Smooth muscle cell of the brain vasculature (primary cell): ENCODE results near the gene RANBP3.
A peak's percentile ranks its signal among the peaks of the same experiment; 100 is the strongest.
"Not testable (repeated sequence)": the region's sequence is repeated elsewhere in the genome, so short reads cannot be mapped to it uniquely, and the experiment has no call there.

Experiments used
- DNase-seq: peaks from one replicate; pipeline ENCODE4 v3.0.0-alpha.2; 2012; ENCODE audit warnings: low read depth, low spot score

RANBP3 gene, protein sequence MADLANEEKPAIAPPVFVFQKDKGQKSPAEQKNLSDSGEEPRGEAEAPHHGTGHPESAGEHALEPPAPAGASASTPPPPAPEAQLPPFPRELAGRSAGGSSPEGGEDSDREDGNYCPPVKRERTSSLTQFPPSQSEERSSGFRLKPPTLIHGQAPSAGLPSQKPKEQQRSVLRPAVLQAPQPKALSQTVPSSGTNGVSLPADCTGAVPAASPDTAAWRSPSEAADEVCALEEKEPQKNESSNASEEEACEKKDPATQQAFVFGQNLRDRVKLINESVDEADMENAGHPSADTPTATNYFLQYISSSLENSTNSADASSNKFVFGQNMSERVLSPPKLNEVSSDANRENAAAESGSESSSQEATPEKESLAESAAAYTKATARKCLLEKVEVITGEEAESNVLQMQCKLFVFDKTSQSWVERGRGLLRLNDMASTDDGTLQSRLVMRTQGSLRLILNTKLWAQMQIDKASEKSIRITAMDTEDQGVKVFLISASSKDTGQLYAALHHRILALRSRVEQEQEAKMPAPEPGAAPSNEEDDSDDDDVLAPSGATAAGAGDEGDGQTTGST

DNA sequence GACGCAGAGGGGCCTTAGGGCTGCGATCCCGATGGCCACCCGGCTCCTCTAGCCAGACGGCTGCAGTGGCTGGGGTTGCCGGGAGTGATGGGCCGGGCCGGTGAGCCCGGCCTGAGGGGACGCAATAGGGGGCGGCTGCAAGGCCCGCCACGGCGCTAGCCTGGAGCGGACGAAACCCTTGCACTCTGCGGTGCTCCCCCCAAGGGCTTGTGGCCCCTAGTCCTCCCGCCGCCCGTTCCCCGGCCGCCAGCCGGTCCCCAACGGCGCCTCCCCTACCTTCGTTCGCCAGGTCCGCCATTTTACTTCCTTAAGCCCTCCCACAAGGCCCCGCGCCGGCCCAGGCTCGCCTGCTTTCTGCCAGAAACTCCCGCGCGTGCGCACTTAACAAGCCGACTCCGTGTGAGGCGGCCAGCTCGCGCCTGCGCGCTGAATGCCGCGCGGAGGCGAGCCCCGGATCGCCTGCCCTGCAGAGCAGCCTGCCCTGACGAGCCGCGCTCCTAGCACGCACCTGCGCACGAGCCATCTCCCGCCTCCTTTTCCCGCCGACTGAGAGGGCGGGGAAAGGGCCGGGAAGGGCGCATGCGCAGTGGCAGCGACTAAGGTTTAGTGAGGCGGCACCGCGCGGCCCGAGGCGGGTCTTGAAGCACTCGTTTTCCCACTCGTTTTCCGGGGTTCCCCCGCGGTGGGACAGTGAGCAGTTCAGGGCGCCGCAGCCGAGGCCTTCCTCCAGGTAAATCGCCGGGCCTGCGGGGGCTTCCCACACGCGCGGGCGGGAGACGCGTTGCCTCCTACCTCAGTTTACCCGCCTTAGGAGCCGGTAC lies at the start of gene RANBP3:
Gene RANBP3 (minus strand): TSS at position 356 of the 821 bp plus-strand sequence. CDS start 58 bp downstream, at position 298.
- DNase-seq = peak; percentile 99

DNA sequence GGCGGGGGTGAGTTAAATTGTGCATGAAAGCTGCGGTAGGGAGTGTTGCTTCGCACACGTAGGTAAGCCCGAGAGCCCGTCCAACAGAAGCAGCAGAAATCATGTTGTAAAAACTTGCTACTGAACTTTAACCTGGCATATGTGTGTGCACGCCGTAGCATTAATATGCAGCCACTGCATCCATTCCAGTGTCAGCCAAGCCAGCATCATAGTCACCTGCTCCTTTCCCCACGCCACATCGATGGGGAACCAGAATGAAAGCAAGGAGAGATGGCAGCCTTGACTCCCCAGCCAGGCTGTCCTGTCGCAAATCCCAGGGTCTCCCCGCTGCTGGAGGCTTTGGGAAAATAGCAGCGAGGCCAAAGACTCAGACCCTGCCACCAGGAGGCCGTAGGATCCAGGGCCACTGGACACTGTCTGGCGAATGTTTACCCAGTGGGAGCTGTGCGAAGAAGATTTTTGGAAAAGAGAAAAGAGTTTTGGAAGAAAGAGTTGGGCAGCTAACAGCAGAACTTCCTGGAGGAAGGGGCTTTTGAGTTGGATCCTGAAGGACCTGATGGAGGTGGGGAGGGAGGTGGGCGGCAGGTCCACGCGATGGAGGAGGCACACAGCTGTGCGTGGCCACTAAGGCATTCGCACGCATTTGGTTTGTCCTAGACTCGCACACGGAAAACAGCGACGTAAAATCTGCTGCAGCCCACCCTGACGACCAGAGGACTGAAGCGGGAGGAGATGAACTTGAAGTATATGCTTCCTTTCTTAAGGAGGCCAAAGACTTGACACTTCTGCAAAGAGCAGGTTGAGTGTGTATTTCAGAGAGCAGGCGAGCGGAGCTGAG lies 48.7 kb upstream of the RANBP3 start:
- no peak for DNase-seq

DNA sequence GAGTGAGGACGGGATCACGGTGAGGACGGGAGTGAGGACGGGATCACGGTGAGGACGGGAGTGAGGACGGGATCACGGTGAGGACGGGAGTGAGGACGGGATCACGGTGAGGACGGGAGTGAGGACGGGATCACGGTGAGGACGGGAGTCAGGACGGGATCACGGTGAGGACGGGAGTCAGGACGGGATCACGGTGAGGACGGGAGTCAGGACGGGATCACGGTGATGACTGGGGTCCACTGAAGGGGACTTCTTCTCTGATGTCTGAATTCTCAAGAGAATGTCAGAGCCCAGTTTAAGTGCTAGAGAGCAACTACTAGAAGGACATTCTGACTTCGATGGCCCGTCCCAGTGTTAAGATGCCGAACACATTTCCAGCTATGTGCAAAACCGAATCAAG lies 46.8 kb upstream of the RANBP3 start:
- not testable (repeated sequence) for DNase-seq

DNA sequence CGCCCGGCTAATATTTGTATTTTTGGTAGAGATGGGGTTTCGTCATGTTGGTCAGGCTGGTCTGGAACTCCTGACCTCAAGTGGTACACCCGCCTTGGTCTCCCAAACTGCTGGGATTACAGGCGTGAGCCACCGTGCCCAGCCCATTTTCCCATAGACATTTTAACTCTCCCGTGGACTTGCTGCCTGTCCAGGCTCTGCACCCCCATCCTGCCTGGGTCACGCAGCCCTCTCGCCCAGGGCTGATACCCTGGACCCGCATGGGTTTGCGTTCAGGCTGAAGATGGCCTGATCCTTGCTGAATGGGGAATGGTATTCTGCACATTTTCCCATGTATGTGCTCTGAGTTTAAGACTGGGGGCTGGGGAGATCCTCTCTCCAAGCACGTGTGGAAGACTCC lies 46.0 kb upstream of the RANBP3 start:
- no peak for DNase-seq

DNA sequence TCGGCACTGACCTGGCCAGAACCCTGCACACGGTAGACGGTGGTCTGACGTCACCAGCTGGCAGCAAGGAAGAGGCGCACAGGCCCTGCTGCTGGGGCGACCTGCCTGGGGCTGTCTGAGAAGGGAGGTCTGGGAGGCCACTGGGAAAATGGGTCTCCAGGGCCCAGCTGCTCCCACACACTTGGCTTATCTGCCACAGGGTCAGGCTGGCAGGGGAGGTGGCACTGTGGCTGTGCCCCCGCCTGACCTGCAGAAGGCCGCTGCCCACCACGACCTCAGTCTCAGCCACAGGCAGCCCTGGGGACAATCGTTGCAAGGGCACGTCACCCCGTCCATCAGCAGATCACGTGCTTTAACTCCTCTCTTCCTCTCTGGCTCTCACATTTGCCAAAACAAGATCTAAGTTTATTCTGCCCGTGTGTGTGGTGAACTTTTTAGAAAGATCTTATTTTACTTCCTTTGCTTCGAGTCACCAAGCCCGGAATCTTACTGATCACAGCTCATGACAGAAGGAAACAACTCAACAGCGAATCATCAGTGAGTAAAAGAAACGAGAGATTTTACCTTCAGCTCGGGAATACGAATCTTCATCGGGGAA lies 45.2 kb upstream of the RANBP3 start:
- no peak for DNase-seq

DNA sequence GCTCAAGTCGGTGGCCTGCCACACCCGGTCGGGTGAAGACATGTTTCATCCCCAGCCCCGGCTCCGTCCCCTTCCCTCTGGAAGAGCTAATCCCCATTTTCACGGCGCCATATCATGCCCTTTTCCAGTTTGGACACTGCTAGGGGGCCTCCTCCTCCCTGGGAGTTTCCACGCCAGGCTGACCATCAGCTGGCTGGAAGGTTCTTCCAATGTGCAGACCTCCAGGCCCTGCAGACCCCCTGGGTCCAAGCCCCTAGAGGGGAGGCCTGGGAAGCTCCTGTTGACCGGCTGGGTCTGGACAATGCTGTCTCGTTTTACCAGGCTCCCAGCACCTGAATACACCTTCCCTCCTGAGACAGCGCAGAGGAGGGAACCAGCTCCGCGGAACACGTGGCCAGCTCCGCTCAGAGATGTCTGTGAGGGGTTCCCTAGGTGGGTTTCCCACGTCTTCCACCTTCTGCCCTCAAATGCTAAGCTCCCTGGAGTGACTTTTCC lies 44.7 kb upstream of the RANBP3 start:
- DNase-seq = no peak

DNA sequence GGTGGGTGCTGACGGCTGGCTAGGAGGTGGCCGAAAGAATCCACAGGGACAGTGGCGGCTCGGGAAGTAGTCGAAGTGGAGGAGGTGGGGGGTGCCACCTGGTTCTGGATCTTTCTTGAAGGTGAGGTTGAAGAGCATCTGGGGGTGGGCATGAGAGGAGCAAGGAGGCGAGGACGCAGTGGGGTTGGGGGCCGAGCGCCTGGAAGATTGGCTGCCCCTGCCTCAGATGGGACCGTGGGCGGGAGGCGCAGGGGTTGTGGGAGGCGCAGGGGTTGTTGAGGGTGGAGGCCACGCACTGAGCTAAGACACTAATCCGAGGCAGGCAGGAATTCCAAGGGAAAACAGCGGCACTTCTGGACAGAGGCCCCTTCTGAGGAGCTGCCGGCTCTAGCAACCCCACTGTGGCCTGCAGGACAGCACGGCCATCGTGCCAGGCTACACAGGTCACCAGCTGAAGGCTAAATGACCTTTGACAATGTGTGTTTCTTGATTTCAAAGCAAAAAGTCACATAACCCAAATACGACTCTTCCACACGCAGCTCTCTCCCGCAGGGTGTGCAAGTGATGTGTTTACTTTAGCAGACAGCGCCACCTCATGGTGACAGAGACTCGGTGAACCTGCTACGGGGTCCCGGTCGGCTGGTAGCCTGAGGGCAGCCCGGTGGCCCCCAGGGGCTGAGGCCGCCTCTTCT lies 44.1 kb upstream of the RANBP3 start:
- DNase-seq = peak; percentile 73

DNA sequence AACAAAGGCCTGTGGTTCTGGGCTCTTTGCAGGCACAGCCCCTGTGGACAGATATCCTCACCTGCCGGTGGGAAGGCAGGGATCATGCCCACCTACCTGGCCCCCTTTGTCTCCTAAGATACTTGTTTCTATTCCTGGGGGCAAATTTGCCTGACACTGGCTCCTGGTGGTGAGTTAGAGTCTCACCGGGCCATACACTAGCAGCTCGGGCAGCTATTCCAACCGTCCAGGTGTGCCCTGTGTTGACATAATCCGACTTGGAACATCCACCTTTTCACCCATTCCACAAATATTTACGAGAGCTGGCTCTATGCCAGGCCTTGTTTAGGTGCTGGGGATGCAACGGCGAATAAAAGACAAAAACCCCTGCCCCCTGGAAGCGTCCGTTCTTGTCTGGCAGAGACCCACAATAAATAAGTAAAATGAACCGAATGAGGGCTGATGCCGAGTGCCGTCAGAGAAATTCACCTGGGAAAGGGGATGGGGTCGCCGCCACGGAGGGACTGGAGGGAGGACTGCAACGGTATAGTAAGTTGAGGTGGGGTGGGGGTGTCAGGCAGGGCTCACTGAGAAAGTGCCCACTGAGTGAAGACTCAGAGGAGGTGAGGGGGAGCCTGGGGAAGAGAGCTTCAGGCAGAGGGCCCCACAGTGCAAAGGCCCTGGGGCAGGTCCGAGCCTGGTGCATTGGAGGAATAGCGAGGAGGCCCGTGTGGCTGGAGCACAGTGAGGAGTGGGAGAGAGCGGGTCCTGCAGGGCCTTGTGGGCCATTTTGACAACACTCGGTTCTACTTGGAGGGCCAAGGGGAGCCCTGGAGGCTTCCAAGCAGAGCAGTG lies 43.2 kb upstream of the RANBP3 start:
- DNase-seq = no peak

DNA sequence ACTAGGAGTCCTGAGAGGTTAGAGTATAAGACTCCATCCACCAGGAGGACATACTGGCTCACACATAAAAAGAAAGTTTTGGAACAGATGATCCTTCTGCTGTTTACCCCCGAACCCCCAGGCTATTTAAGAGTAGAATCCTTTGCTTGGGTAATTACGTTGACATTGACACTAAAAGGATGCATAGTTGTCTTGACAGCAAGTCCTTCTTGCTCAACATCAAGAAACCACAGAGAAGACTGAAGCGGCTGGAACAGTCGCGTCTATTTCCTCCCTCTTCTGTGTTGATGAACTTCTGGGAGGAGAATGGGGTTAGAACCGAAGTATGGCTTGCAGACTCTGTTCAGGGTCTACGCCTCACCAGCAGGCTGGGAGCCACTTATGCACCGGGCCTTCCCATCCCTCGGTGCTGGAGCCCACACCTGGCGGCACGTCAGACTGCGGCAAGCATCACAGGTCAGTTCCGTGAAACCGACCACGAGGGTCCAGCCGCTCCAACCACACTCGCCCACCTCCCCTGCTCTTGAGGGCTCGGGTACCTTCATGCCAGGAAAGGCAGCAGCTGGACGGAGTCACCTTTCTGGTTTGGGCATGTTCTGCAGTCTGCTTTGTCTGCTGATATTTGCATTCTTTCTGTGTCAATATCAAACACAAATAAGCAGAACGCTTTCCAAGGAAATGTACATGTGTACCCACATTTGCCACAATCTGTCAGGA lies 42.4 kb upstream of the RANBP3 start:
- DNase-seq = no peak

DNA sequence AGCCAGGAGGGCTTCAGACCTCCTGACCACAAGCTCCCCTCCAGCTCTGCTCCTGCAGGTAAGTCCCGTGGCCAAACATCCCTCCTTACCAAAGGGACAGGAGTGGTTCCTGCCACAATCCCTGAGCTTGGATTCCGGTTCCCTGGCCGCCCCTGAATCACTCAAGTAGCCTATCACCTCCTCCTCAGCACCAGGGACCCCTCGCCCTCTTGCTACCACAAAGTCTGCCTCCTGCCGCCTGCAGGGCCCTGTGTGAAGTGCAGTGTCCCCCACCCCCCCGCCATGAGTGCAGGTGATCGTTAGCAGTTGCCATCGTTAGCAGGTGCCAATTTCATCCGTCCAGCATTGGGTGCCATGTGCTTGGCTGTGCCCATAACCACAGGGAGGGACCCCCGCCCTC lies 40.8 kb upstream of the RANBP3 start:
- DNase-seq = no peak

DNA sequence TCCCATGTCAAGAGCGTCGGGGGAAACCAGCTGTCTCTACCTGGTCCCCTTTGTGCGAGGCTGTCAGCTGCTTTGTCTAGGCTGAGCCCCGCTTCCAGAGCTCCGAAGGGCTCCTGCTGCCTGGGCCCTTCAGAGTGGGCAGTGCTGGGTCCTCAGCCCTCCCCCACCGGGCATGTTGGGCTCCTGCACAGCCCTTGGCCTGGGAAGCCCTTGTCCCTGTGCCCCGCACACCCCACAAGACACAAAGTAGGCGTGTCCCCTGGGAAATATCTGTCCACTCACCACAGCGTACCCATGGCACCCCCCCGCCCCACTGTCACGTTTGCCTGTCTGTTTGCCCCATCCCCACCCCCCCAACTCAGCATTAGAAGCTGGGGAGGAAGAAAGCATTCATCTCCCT lies 39.6 kb upstream of the RANBP3 start:
- no peak for DNase-seq

DNA sequence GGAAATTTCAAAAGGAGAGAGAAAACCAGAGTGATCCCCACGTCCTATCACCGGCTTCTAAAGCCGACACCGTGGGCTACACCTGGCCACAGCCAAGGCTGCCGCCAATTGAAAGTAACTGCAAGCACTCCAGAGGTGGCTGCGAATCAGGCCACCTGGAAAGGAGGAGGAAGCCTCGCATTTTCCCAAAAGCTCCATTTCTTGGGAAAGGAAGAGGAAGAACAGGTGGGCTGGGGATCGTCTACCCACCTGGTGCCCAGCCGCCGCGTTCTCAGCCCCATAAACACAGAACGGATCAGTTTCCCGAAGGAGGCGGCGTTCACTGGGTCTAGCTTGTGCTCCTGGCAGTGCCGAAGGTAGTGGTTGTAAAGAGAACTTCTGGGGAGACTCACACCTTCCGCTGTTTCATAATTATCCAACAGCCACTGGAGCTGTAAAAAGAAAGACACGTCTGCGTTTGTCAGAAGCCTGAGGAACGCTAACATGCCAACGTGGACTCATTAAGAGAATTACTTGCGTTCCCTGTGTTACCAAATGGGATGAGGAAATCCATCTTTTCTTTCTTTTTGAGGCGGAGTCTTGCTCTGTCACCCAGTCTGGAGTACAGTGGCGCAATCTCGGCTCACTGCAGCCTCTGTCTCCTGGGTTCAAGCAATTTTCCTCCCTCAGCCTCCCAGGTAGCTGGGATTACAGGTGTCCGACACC lies 38.1 kb upstream of the RANBP3 start:
- no peak for DNase-seq

DNA sequence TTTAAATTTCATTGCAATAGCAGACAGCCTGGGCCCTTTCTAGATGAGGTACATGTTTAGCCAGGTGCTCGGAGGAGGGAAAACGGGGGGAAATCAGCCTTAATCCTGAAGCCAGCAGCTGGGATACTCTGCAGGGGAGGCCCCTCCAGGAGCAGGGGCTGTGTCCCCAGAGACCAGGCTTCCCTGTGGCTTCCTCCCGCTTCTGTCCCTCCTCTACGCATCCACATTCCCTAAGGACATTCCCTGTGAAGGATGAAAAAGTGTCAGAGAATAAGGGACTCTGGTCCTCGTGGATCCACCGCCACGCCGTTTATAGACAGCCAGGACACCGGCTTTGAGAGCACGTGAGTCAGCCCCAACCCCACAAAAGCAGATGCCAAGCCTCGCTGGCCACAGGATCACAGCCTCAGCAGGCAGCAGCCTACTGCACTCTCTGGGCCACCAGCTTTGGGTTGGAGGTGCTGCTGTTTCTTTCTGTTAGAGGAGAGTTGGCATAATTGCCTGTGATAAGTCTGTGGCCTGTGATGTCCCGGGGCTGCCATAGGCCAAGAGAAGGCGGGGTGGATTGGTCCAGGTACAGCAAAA lies 36.7 kb upstream of the RANBP3 start:
- DNase-seq = no peak

DNA sequence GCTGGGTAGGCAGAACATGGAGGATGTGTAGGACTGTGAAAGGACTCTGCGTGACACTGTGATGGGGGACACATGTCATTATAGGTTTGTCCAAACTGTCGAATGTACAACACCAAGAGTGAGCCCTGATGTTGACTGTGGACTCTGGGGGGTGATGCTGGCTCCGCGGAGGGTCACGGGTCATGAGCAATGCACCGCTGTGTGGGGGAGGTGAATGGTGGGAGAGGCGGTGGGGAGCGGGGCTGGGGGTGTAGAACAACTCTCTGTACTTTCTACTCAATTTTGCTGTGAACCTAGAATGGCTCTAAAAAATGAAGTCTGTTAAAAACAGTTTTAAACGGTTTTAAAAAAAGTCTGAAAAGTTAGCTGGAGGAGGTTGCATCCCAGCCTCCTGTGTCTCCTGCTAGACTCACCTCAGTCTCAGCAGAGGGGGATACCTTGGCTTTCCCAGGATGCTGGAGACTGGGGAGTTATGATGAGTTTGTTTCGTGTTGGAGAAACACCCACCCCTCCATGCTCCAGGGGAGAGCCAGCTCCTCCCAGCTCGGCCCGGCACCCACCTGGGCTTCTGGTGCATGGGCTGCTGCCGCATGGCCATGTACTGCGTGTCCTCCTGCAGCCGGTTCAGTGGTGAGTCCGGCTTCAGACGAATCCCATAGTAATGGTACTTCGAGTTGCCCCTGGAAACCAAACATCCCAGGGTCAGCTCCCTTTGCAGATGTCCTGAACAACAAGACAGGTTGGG lies 34.7 kb upstream of the RANBP3 start:
- no peak for DNase-seq

DNA sequence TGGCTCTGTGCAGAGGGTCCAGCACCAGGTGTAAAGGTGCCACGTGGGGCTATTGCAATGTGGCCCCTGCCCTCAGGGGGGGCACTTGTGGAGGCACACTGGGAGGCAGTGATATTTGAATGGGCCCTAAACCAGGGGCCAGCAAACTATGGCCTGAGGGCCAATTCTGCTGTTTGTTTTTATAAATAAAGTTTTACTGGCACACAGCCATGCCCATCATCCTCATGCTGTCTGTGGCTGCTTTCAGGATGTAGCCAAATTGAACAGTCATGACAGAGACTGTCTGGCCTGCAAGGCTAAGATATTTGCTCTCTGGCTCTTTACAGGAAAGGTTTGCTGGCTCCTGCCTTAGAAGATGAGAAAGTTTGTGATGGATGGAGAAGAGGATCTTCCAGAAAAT lies 33.9 kb upstream of the RANBP3 start:
- DNase-seq = no peak

DNA sequence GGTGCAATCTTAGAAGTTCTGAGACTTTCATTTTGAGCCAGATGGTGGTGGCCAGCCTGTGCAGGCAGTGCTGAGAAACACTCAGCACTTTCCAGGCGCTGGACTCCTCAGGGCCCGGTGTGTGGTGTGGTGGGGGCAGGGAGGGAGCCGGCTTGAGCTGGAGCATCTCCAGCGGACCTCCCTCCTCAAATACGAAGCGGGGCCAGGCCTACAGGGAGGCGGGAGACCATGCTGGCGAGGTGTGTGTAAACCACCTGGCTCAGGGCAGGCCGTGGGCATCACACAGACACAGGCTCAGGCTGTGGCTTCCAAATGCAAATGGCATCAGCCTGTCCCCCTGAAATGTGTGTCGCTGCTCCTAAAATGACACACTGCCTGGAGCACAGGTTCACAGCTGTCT lies 33.3 kb upstream of the RANBP3 start:
- DNase-seq = no peak

DNA sequence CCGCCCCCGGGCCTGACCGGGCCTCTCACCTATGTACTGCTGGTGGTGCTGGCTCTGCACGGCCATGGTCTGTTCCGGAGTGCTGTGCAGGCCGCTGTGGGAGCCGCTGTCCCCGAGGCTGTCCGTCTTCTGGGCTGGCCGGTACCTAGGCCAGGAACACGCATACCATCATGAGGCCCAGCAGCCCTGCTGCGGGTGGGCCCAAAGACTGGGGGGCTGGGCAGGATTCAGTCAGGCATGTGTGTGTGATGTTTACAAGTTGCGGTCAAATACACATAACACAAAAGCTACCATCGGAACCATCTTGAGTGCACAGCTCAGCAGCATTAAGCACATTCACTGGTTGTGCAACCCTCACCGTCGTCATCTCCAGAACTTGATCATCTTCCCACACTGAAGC lies 32.2 kb upstream of the RANBP3 start:
- DNase-seq = no peak
